HEK293T (cell line): ENCODE results near the gene KIFBP.

Source experiments
- ELF4 ChIP-seq: fragments of 450-650 bp; IDR thresholded peaks from 2 replicates; pipeline ENCODE4 v1.6.1; 2017; ENCODE audit warnings: antibody characterized with exemption
- HDGF ChIP-seq: fragments of 450-650 bp; IDR thresholded peaks from 2 replicates; pipeline ENCODE4 v1.6.1; 2017; ENCODE audit warnings: antibody characterized with exemption, borderline replicate concordance
- LEF1 ChIP-seq: fragments of 450-650 bp; IDR thresholded peaks from 2 replicates; pipeline ENCODE4 v1.6.1; 2017; ENCODE audit warnings: mild to moderate bottlenecking, borderline replicate concordance
- SP1 ChIP-seq: fragments of 450-650 bp; IDR thresholded peaks from 2 replicates; pipeline ENCODE4 v1.6.1; 2017

DNA sequence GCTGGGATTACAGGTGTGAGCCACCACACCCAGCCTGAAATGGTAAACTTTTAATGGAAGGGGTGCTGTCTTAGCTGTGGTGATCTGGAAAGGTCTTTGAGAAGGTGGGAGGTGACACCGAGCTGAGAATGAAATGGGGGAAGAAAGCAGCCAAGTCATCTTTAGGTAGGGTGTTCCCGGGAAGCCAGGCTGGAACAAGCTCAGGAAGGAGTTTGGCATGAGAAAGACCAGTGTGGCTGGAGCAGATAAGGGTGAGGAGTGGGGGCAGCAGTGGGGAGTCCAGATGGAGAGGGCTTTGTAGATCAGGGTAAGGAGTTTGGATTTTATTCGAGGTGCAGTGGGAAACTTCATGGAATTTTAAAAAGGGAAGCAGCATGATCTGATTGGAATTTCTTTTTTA lies 30.0 kb downstream of the KIFBP start:
- TF ChIP-seq SP1, result no peak
- TF ChIP-seq ELF4, result no peak
- TF ChIP-seq LEF1, result no peak
- TF ChIP-seq HDGF, result no peak
